ENCODE results near the gene RIMKLA.

The RIMKLA gene

DNA sequence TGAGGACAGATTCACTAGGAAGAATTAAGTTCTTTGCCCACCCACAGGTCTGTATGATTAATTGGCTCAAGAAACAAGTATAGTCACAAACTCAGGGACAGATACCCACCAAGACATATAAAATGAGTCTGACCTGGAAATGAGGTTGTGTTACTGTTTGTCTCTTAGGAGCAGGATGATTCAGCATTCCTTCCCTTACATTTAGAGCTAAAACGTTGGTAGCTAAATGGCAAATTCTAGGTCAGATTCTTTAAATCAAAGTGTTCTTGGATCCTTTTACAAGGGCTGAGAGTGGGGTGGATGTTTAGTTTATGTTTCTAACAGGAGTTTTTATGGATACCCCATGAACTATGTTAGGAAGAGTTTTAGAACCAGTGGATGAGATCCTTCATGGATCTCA lies 4.7 kb downstream of the RIMKLA start:
- in situ Hi-C loops (cut with HindIII; ENCODE audit: low sequenced_read_pairs): no loop called here
- DNase-seq (ENCODE audit: low read depth, low spot score): peak; percentile 15
- TF ChIP-seq, protein P1, sequence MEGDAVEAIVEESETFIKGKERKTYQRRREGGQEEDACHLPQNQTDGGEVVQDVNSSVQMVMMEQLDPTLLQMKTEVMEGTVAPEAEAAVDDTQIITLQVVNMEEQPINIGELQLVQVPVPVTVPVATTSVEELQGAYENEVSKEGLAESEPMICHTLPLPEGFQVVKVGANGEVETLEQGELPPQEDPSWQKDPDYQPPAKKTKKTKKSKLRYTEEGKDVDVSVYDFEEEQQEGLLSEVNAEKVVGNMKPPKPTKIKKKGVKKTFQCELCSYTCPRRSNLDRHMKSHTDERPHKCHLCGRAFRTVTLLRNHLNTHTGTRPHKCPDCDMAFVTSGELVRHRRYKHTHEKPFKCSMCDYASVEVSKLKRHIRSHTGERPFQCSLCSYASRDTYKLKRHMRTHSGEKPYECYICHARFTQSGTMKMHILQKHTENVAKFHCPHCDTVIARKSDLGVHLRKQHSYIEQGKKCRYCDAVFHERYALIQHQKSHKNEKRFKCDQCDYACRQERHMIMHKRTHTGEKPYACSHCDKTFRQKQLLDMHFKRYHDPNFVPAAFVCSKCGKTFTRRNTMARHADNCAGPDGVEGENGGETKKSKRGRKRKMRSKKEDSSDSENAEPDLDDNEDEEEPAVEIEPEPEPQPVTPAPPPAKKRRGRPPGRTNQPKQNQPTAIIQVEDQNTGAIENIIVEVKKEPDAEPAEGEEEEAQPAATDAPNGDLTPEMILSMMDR (IDR thresholded peaks at IDR 0.05; ENCODE audit: low read depth, low read length): no peak
- H3K4me3 ChIP-seq (ENCODE audit: low read depth, low read length): no peak overlapping the region

DNA sequence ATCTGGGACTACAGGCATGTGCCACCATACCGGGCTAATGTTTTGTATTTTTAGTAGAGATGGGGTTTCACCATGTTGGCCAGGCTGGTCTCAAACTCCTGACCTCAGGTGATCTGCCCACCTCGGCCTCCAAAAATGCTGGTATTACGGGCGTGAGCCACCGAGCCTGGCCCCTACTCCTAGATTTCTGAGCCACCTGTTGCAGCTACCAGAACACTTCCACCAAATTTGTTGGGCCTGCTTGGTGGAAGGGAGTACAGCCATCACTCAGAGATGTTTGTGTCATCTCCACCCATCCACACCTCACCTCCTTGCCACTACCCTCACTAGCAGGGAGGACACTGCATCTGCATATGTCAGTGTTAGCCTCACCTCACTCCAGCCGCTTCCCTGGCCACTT lies 5.5 kb downstream of the RIMKLA start:
- TF ChIP-seq, protein P1 (IDR thresholded peaks at IDR 0.05; ENCODE audit: low read depth, low read length): no peak
- DNase-seq (ENCODE audit: low read depth, low spot score): no peak
- in situ Hi-C loops (cut with HindIII; ENCODE audit: low sequenced_read_pairs): no loop called here
- H3K4me3 ChIP-seq (ENCODE audit: low read depth, low read length): no peak overlapping the region

DNA sequence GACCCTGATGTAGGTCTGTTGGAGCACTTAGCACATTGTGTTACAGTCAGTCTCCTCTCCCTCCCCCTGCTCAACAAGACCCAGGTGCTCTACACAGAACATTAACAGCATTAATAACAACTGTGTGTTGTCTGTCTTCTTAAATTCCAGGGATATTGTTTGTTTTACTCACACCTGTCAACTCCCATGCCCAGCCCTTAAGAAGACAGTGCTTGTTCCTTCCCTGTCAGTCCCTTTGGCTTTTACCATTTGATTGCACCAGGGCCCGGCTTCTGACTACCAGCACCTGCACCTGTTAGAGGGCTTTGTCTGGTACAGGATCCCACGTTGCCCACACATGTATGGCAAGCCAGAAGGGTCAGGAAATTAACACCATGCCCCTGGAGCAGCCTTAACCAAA lies 11.7 kb downstream of the RIMKLA start:
- in situ Hi-C loops (cut with HindIII; ENCODE audit: low sequenced_read_pairs): no loop called here
- H3K4me3 ChIP-seq (ENCODE audit: low read depth, low read length): no peak overlapping the region
- TF ChIP-seq, protein P1 (IDR thresholded peaks at IDR 0.05; ENCODE audit: low read depth, low read length): no peak
- no peak for DNase-seq (ENCODE audit: low read depth, low spot score)

- TF ChIP-seq, protein P1 (IDR thresholded peaks at IDR 0.05; ENCODE audit: low read depth, low read length): no peak
- H3K4me3 ChIP-seq (ENCODE audit: low read depth, low read length): no peak overlapping the region
- in situ Hi-C loops (cut with HindIII; ENCODE audit: low sequenced_read_pairs): no loop called here
- DNase-seq (ENCODE audit: low read depth, low spot score): no peak
Observed at GRCh38 chr1:42392967-42393848, 12.6 kb downstream of the RIMKLA start.

DNA sequence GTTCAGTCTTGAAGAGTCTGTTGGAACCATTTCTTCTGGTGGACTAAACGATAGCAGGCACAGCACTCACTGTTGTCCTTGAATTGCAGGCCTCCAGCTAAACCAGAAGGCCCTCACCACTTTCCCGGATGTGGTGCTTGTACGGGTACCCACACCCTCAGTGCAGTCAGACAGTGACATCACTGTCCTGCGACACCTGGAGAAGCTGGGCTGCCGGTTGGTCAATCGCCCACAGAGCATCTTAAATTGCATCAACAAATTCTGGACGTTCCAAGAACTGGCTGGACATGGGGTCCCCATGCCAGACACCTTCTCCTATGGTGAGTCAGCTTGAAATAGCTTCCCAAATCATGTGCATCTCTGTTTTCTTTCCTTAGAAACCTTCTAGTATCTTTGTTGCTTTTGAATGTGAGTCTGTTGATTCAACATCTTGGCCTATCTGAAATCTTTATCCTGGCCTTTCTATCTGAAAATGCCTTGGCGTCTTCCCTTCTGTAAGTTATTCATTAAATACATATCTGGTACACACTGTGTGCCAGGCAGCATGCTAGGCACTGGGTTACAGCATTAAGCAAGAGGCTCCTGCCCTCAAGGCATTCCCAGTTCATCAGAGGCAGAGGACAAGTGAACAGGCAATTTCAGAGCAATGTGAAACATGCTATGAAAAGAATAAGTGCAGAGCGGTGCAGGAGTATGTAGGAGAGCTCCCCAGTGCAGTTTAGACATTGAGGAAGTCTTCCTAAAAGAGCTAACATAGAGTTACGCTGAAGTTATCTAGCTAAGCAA lies 18.9 kb downstream of the RIMKLA start:
- no peak for DNase-seq (ENCODE audit: low read depth, low spot score)
- H3K4me3 ChIP-seq (ENCODE audit: low read depth, low read length): no peak overlapping the region
- TF ChIP-seq, protein P1 (IDR thresholded peaks at IDR 0.05; ENCODE audit: low read depth, low read length): no peak
- in situ Hi-C loops (cut with HindIII; ENCODE audit: low sequenced_read_pairs): no loop called here

GRCh38 chr1:42403880-42404400 lies 23.3 kb downstream of the RIMKLA start:
- in situ Hi-C loops (cut with HindIII; ENCODE audit: low sequenced_read_pairs): no loop called here
- H3K4me3 ChIP-seq (ENCODE audit: low read depth, low read length): no peak overlapping the region
- no peak for DNase-seq (ENCODE audit: low read depth, low spot score)
- TF ChIP-seq, protein P1 (IDR thresholded peaks at IDR 0.05; ENCODE audit: low read depth, low read length): peak; percentile 8

Measured in astrocyte of the spinal cord (primary cell).